Epithelial cell of esophagus (primary cell): ENCODE measurements around the gene PRUNE2.
A peak's percentile ranks its signal among the peaks of the same experiment; 100 is the strongest.
"Not testable (repeated sequence)": the region's sequence is repeated elsewhere in the genome, so short reads cannot be mapped to it uniquely, and the experiment has no call there.

Source experiments
- DNase-seq: peaks from one replicate; pipeline ENCODE4 v3.0.0; 2010; ENCODE audit warnings: low read depth
- H3K4me3 ChIP-seq: 2 replicates; pipeline ENCODE4 v1.5.1; 2011; ENCODE audit warnings: mild to moderate bottlenecking, low read length, control low read depth
- CTCF ChIP-seq: IDR thresholded peaks from 2 replicates; pipeline ENCODE4 v1.5.1; 2011; ENCODE audit warnings: low read depth, mild to moderate bottlenecking, low read length, control low read depth, inconsistent platforms; ENCODE audit not compliant: insufficient read depth; ENCODE audit errors: missing control alignments

The PRUNE2 gene

DNA sequence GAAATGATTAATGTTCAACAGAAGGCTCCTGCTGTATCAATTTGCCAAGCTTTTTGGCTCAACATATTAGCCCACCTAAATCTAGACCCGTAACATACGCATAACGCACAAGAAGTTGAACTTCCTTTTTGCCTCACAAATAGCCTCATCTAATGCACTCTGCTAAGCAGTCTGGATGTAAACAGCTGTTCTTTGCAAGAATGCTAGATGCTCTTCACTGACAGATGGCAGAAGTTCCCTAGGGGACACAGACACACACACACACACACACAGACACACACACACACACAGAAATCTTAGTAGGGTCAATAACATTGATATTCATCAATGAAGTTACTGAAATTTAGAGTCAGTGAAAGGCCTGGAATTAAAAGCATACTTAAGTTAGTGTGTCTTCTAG is 154.9 kb downstream of the PRUNE2 start:
- no peak overlapping the region for H3K4me3 ChIP-seq
- no peak for DNase-seq
- TF ChIP-seq CTCF = no peak

GRCh38 chr9:76744336-76744735 is 161.6 kb downstream of the PRUNE2 start:
- H3K4me3 ChIP-seq = no peak overlapping the region
- DNase-seq = peak; percentile 14
- no peak for TF ChIP-seq CTCF

DNA sequence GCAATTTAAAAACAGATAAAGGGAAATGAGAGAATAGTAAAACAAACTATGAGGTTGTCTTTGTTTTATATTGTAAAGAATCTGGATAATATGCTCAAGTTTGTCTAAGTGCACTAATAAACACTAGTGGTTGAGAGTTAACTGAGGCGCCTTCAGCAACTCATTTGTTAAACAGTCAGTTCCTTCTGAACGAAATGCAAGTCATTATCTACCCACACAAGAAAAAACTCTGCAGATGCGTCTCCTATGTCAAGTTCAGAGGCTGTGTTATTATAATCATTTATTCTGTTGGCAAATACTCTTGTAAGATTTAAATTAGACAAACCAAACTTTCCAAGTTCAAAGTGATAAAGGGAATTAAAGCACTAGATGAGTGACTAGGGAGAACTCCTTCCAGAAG is 162.0 kb downstream of the PRUNE2 start:
- DNase-seq = no peak
- no peak for TF ChIP-seq CTCF
- no peak overlapping the region for H3K4me3 ChIP-seq

- DNase-seq, H3K4me3 ChIP-seq: not testable (repeated sequence)
Measured at GRCh38 chr9:76742890-76743289, 163.0 kb downstream of the PRUNE2 start.

DNA sequence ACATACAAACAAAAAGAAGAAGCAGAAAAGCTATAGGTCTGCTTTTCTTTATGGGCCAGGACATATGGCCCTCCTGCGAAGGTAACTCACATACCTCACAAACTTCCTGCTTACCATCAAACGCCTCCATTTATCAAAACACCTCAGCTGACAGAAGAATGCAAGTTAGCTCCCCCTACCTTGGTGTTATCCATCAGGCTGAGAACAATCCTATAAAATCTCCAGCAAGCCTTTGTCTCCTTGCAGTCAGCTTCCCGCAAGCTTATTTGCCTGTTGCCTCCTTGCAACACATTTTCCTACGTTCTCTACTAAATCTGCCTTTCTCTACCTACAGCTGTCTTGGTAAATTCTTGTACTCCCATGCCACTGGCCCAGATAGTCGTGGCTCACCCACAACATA is 164.4 kb downstream of the PRUNE2 start:
- DNase-seq = no peak
- TF ChIP-seq CTCF = no peak
- no peak overlapping the region for H3K4me3 ChIP-seq

- H3K4me3 ChIP-seq = no peak overlapping the region
- no peak for DNase-seq
- no peak for TF ChIP-seq CTCF
Measured at GRCh38 chr9:76738402-76738801, 167.5 kb downstream of the PRUNE2 start.

DNA sequence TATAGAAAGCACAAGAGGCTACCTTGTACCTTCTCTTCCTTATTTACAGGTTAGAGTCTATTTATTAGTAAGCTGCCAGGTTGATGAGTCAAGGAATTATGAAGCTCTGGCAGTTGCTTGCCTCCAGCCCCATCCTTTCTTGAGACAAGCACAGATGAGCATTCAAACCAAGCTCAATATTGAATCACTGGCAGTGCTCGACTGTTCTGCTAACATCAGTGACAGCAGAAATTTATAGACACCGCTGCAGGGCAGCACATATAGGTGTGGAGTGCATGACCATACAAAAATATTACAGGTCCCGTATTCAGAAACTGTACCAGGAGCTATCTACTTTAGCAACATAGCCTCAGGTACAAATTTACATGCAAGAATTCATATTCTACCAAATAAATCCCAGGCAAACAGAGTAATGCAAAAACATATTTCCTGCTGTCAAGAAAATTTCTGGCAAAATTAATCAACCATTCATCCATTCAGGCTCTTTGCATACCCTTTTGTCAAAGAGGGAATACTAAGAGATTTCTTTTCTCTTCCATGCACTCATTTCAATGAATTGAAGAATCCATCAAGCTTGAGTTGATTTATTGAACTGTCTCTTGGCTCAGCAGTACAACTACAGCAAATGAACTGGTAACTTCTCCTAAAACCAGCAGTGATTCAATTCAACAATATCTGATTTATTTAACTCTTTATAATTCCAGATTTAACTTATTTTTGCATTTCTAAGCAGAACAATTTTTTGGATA is 168.6 kb downstream of the PRUNE2 start:
- DNase-seq = no peak
- H3K4me3 ChIP-seq = no peak overlapping the region
- TF ChIP-seq CTCF = no peak
